SK-N-SH (cell line): ENCODE measurements around the gene ACTR2. TPM values are rescaled to one million over a fixed set of nuclear protein-coding genes. Genes with fewer than 3 reads are reported as not detected.

Experiments used
- CTCF ChIA-PET: fragments of 300-600, 350-600 bp; formaldehyde crosslinking; extraction: SDS; loops from one replicate; lab custom pipeline; 2021; lab: Yijun Ruan, JAX
- POLR2A ChIA-PET: fragments of 350-600 bp; sonication (Branson Sonifier 250); formaldehyde crosslinking; extraction: SDS; loops from one replicate; lab custom pipeline; 2020; ENCODE audit warnings: antibody characterized with exemption, inconsistent platforms; lab: Yijun Ruan, JAX
- DNase-seq: peaks from one replicate; pipeline ENCODE4 v3.0.0; 2012
- H2AFZ ChIP-seq: fragments of 200-600 bp; sonication (generic); 2 replicates; pipeline ENCODE4 v1.8.1; 2016; ENCODE audit warnings: antibody characterized with exemption, mild to moderate bottlenecking, low read depth
- H3F3A ChIP-seq: fragments of 200-600 bp; sonication (generic); replicated peaks from 2 replicates; pipeline ENCODE3; 2016; ENCODE audit warnings: antibody characterized with exemption, mild to moderate bottlenecking; ENCODE audit not compliant: insufficient read depth
- H3K27ac ChIP-seq, 2 experiments: fragments of 200-500 bp in 1 of 2; fragments of 200-600 bp in 1 of 2; sonication (Bioruptor generic) in 1 of 2; sonication (generic), shearing (Covaris generic) in 1 of 2; 2 replicates each; pipeline versions ENCODE4 v1.5.1 to v1.6.1; 2014 to 2016; ENCODE audit warnings: low read depth in 2 of 2, inconsistent platforms in 1 of 2, low read length in 1 of 2, mild to moderate bottlenecking in 1 of 2, mixed read lengths in 1 of 2
- H3K27me3 ChIP-seq: fragments of 200-600 bp; sonication (generic), shearing (Covaris generic); 2 replicates; pipeline ENCODE4 v1.6.1; 2016; ENCODE audit warnings: mixed run types; ENCODE audit not compliant: insufficient read depth
- H3K36me3 ChIP-seq, 2 experiments: fragments of 200-500 bp in 1 of 2; fragments of 200-600 bp in 1 of 2; sonication (Bioruptor generic) in 1 of 2; sonication (generic) in 1 of 2; replicated peaks in 1 of 2; 2 replicates each; pipeline versions ENCODE3 to v1.5.1; 2014 to 2016; ENCODE audit warnings: low read length in 1 of 2, mild to moderate bottlenecking in 1 of 2; ENCODE audit not compliant: insufficient read depth in 2 of 2, control insufficient read depth in 1 of 2
- H3K4me1 ChIP-seq, 2 experiments: fragments of 200-500 bp in 1 of 2; fragments of 200-600 bp in 1 of 2; sonication (Bioruptor generic) in 1 of 2; sonication (generic), shearing (Covaris generic) in 1 of 2; 2 replicates each; pipeline versions ENCODE4 v1.5.1 to v1.6.1; 2014 to 2016; ENCODE audit warnings: low read depth in 1 of 2, low read length in 1 of 2, mixed run types in 1 of 2; ENCODE audit not compliant: insufficient read depth in 2 of 2, control insufficient read depth in 1 of 2
- H3K4me2 ChIP-seq: fragments of 200-600 bp; sonication (generic), shearing (Covaris generic); 2 replicates; pipeline ENCODE4 v1.6.1; 2017; ENCODE audit warnings: mixed run types
- H3K4me3 ChIP-seq, 2 experiments: fragments of 200-500 bp in 1 of 2; fragments of 200-600 bp in 1 of 2; sonication (Bioruptor generic) in 1 of 2; sonication (generic), shearing (Covaris generic) in 1 of 2; 2 replicates each; pipeline versions ENCODE4 v1.5.1 to v1.8.1; 2014 to 2016; ENCODE audit warnings: low read depth in 2 of 2, inconsistent platforms in 1 of 2, low read length in 1 of 2, mild to moderate bottlenecking in 1 of 2, mixed read lengths in 1 of 2, moderate library complexity in 1 of 2
- H3K79me2 ChIP-seq: fragments of 200-600 bp; sonication (generic); 2 replicates; pipeline ENCODE4 v1.8.1; 2017; ENCODE audit warnings: mild to moderate bottlenecking; ENCODE audit not compliant: insufficient read depth
- H3K9ac ChIP-seq: fragments of 200-600 bp; sonication (generic); 2 replicates; pipeline ENCODE4 v1.6.1; 2017; ENCODE audit warnings: mixed run types
- H3K9me2 ChIP-seq: fragments of 200-600 bp; sonication (generic); 2 replicates; pipeline ENCODE4 v1.6.1; 2017; ENCODE audit warnings: mixed run types
- H3K9me3 ChIP-seq: fragments of 200-600 bp; sonication (generic); 2 replicates; pipeline ENCODE4 v1.6.1; 2017; ENCODE audit warnings: mixed run types, mild to moderate bottlenecking, moderate library complexity
- H4K20me1 ChIP-seq: fragments of 200-600 bp; sonication (generic); 2 replicates; pipeline ENCODE4 v1.6.1; 2017; ENCODE audit warnings: mild to moderate bottlenecking, mixed run types; ENCODE audit not compliant: insufficient read depth
- EP300 ChIP-seq, 2 experiments: IDR thresholded peaks; 2 replicates each; pipeline versions ENCODE4 v1.4.0 to v1.6.1; 2012; ENCODE audit warnings: borderline replicate concordance in 1 of 2, low read depth in 1 of 2, low read length in 1 of 2
- FOSL2 ChIP-seq: IDR thresholded peaks from 2 replicates; pipeline ENCODE4 v1.4.0; 2012; ENCODE audit warnings: low read depth, mild to moderate bottlenecking, moderate library complexity, borderline replicate concordance
- FOXJ3 ChIP-seq: sonication (generic); formaldehyde crosslinking; IDR thresholded peaks from 2 replicates; pipeline ENCODE4 v1.5.1; 2020; ENCODE audit warnings: mild to moderate bottlenecking, missing genetic modification reagents
- GABPA ChIP-seq: IDR thresholded peaks from 2 replicates; pipeline ENCODE4 v1.4.0; 2012; ENCODE audit warnings: low read depth, mild to moderate bottlenecking
- GATA2 ChIP-seq: sonication (generic); formaldehyde crosslinking; IDR thresholded peaks from 2 replicates; pipeline ENCODE4 v1.5.0; 2020; ENCODE audit warnings: mild to moderate bottlenecking, missing genetic modification reagents
- IRF3 ChIP-seq: fragments of 150-350 bp; IDR thresholded peaks from 2 replicates; pipeline ENCODE4 v1.6.1; 2016; ENCODE audit warnings: mild to moderate bottlenecking, low read depth, low read length
- JUND ChIP-seq: IDR thresholded peaks from 2 replicates; pipeline ENCODE4 v1.4.0; 2012
- MAX ChIP-seq: IDR thresholded peaks from 2 replicates; pipeline ENCODE4 v1.4.0; 2012; ENCODE audit warnings: low read depth
- RAD21 ChIP-seq: IDR thresholded peaks from 2 replicates; pipeline ENCODE4 v1.6.1; 2012; ENCODE audit warnings: mild to moderate bottlenecking, low read length
- RCOR1 ChIP-seq: fragments of 150-350 bp; IDR thresholded peaks from 2 replicates; pipeline ENCODE4 v1.6.1; 2017; ENCODE audit warnings: antibody characterized with exemption, low read length
- SMC3 ChIP-seq: IDR thresholded peaks from 2 replicates; pipeline ENCODE4 v1.6.1; 2012; ENCODE audit warnings: low read depth, low read length, improper control_type of control experiment
- TCF12 ChIP-seq: IDR thresholded peaks from 2 replicates; pipeline ENCODE4 v1.4.0; 2012
- USF1 ChIP-seq: IDR thresholded peaks from 2 replicates; pipeline ENCODE4 v1.4.0; 2012; ENCODE audit warnings: low read depth, borderline replicate concordance
- USF2 ChIP-seq: fragments of 150-350 bp; IDR thresholded peaks from 2 replicates; pipeline ENCODE4 v1.6.1; 2017; ENCODE audit warnings: antibody characterized with exemption, low read length, low read depth, borderline replicate concordance
- WGBS: methylation state at CpG from one replicate; pipeline ENCODE4 v1.1.6; 2017; ENCODE audit warnings: low lambda C conversion rate; 5-methylcytosine and 5-hydroxymethylcytosine counted together
- polyA plus RNA-seq, 3 experiments: library from polyadenylated mRNA; depleted of rRNA; stranded (reverse); fragments of >200 nt; gene quantifications; 2 replicates each; pipeline ENCODE4 v1.2.3, GENCODE V29; 2012
- TF ChIP-seq, protein P1 (sequence below): fragments of 200-600 bp; sonication (generic); IDR thresholded peaks from 2 replicates; pipeline ENCODE4 v1.6.1; 2017; ENCODE audit warnings: antibody characterized with exemption, mild to moderate bottlenecking, moderate library complexity
- TF ChIP-seq, protein P2 (sequence below): IDR thresholded peaks from 2 replicates; pipeline ENCODE4 v1.4.0; 2012; ENCODE audit warnings: low read depth, borderline replicate concordance
- TF ChIP-seq, protein P3 (sequence below): IDR thresholded peaks from 2 replicates; pipeline ENCODE4; 2012

ACTR2 gene
- polyA plus RNA-seq, 1 of the 3 experiments (the other 2 are of a cell fraction): 53.0 TPM

DNA sequence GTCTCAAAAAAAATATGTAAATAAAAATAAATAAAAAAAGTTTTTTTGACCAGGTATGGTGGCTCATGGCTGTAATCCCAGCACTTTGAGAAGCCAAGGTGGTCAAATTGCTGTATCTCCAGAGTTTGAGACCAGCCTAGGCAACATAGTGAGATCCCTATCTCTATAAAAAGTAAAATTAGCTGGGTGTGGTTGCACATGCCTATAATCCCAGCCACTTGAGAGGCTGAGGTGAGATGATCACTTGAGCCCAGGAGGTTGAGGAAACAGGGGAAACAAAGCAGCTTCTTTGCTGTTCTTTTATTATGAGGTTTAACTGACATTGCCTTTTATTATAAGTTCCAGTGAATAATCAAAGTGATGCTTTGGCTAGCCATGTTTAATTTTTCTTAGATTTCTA is 25.0 kb downstream of the ACTR2 start:
- H3K4me3 ChIP-seq: no peak overlapping the region
- H4K20me1 ChIP-seq: peaks cover 9% of the 10 kb centered on the region
- peaks cover 94% of the 10 kb centered on the region for H3K79me2 ChIP-seq
- H3K27me3 ChIP-seq: no peaks in the 10 kb centered on the region
- H3K4me2 ChIP-seq: no peak overlapping the region
- no peak overlapping the region for H2AFZ ChIP-seq
- H3F3A ChIP-seq: peaks cover 26% of the 10 kb centered on the region
- no peak overlapping the region for H3K9ac ChIP-seq
- ChIA-PET POLR2A (no interaction called here), CTCF (interaction anchor here (0.9 to 1.1 kb wide), 2 partner anchors 300 to 321 kb away, joined by 3 read pairs; no protein-coding TSS in a partner anchor)
- H3K27ac ChIP-seq: no peak overlapping the region
- no peaks in the 10 kb centered on the region for H3K9me2 ChIP-seq
- H3K9me3 ChIP-seq: no peaks in the 10 kb centered on the region
- no peaks in the 10 kb centered on the region for H3K4me1 ChIP-seq
- DNase-seq: no peak
- peaks cover 38 to 85% of the 10 kb centered on the region in 2 experiments for H3K36me3 ChIP-seq
- TF ChIP-seq MAX (no peak), RAD21 (no peak), GATA2 (CRISPR knock-in tag) (no peak), EP300 (IDR thresholded peaks at IDR 0.05; ENCODE audit: borderline replicate concordance in 1 of 2, low read depth in 1 of 2, low read length in 1 of 2) (no peak), SMC3 (no peak)
- TF ChIP-seq, protein P1, sequence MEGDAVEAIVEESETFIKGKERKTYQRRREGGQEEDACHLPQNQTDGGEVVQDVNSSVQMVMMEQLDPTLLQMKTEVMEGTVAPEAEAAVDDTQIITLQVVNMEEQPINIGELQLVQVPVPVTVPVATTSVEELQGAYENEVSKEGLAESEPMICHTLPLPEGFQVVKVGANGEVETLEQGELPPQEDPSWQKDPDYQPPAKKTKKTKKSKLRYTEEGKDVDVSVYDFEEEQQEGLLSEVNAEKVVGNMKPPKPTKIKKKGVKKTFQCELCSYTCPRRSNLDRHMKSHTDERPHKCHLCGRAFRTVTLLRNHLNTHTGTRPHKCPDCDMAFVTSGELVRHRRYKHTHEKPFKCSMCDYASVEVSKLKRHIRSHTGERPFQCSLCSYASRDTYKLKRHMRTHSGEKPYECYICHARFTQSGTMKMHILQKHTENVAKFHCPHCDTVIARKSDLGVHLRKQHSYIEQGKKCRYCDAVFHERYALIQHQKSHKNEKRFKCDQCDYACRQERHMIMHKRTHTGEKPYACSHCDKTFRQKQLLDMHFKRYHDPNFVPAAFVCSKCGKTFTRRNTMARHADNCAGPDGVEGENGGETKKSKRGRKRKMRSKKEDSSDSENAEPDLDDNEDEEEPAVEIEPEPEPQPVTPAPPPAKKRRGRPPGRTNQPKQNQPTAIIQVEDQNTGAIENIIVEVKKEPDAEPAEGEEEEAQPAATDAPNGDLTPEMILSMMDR: no peak
- TF ChIP-seq, protein P2, sequence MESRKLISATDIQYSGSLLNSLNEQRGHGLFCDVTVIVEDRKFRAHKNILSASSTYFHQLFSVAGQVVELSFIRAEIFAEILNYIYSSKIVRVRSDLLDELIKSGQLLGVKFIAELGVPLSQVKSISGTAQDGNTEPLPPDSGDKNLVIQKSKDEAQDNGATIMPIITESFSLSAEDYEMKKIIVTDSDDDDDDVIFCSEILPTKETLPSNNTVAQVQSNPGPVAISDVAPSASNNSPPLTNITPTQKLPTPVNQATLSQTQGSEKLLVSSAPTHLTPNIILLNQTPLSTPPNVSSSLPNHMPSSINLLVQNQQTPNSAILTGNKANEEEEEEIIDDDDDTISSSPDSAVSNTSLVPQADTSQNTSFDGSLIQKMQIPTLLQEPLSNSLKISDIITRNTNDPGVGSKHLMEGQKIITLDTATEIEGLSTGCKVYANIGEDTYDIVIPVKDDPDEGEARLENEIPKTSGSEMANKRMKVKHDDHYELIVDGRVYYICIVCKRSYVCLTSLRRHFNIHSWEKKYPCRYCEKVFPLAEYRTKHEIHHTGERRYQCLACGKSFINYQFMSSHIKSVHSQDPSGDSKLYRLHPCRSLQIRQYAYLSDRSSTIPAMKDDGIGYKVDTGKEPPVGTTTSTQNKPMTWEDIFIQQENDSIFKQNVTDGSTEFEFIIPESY: no peak

DNA sequence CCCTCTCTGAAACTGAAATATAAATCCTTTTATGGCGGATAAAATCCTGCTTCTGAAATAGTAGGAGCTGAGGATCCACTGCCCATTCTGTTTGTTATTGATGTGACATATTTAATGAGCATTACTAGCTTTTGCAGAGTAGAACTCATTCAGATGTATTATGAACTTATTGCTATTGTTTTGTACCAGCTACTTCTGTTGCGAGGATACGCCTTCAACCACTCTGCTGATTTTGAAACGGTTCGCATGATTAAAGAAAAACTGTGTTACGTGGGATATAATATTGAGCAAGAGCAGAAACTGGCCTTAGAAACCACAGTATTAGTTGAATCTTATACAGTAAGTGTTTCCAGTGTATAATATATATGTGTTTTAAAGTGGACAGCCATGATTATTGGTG is 27.7 kb downstream of the ACTR2 start:
- Histone ChIP-seq H3K4me1 (peaks cover 0 to 6% of the 10 kb centered on the region in 2 experiments; a peak in 1 of 4 replicates), H3K27ac (no peak overlapping the region), H3K9me3 (no peaks in the 10 kb centered on the region), H3K36me3 (peaks cover 31 to 77% of the 10 kb centered on the region in 2 experiments), H3K9ac (no peak overlapping the region), H3K27me3 (no peaks in the 10 kb centered on the region), H3K79me2 (peaks cover 94% of the 10 kb centered on the region), H2AFZ (no peak overlapping the region), H3K4me2 (no peak overlapping the region), H3F3A (peaks cover 41% of the 10 kb centered on the region), H4K20me1 (peaks cover 26% of the 10 kb centered on the region), H3K9me2 (no peaks in the 10 kb centered on the region), H3K4me3 (no peak overlapping the region)
- DNase-seq: no peak
- ChIA-PET POLR2A (no interaction called here), CTCF (no interaction called here)
- WGBS: 98% methylated on average over 6 of the region's 6 CpGs
- TF ChIP-seq, protein P3, sequence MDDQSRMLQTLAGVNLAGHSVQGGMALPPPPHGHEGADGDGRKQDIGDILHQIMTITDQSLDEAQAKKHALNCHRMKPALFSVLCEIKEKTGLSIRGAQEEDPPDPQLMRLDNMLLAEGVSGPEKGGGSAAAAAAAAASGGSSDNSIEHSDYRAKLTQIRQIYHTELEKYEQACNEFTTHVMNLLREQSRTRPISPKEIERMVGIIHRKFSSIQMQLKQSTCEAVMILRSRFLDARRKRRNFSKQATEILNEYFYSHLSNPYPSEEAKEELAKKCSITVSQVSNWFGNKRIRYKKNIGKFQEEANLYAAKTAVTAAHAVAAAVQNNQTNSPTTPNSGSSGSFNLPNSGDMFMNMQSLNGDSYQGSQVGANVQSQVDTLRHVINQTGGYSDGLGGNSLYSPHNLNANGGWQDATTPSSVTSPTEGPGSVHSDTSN: no peak
- TF ChIP-seq RCOR1 (no peak), GABPA (no peak), USF2 (no peak), IRF3 (no peak), FOSL2 (no peak), FOXJ3 (CRISPR knock-in tag) (no peak), JUND (no peak), TCF12 (no peak), RAD21 (no peak), USF1 (no peak)
- TF ChIP-seq, protein P2: no peak
